GM23338 (cell line): Measurements from ENCODE around the gene ICE1.

Source experiments
- CREB1 ChIP-seq: fragments of 250-450 bp; sonication (Bioruptor Pico); IDR thresholded peaks from 2 replicates; pipeline ENCODE4 v1.5.0; 2020; ENCODE audit warnings: low read depth, mild to moderate bottlenecking, moderate library complexity
- EZH2 ChIP-seq: fragments of 200-600 bp; sonication (generic); IDR thresholded peaks from one replicate; pipeline ENCODE4 v1.8.0; 2017; ENCODE audit warnings: antibody characterized with exemption, mild to moderate bottlenecking, low read depth; ENCODE audit not compliant: unreplicated experiment
- EZH2phosphoT487 ChIP-seq: fragments of 200-600 bp; sonication (generic); IDR thresholded peaks from one replicate; pipeline ENCODE4 v1.8.1; 2018; ENCODE audit warnings: antibody characterized with exemption; ENCODE audit not compliant: unreplicated experiment
- JUNB ChIP-seq: IDR thresholded peaks from one replicate; pipeline ENCODE4 v1.6.1; 2016; ENCODE audit warnings: antibody characterized with exemption; ENCODE audit not compliant: unreplicated experiment
- POLR2AphosphoS5 ChIP-seq: IDR thresholded peaks from 2 replicates; pipeline ENCODE4 v1.6.1; 2016; ENCODE audit warnings: antibody characterized with exemption, low read depth
- STAT1 ChIP-seq: IDR thresholded peaks from one replicate; pipeline ENCODE4 v1.6.1; 2016; ENCODE audit warnings: antibody characterized with exemption; ENCODE audit not compliant: unreplicated experiment
- ZNF331 ChIP-seq: fragments of 250-450 bp; sonication (Bioruptor Pico); IDR thresholded peaks from 2 replicates; pipeline ENCODE4 v1.5.0; 2020; ENCODE audit warnings: low read depth, mild to moderate bottlenecking, moderate library complexity
- TF ChIP-seq, protein P1 (sequence below): IDR thresholded peaks from one replicate; pipeline ENCODE4 v1.6.1; 2018; ENCODE audit warnings: antibody characterized with exemption; ENCODE audit not compliant: unreplicated experiment
- TF ChIP-seq, protein P2 (sequence below), 2 experiments: fragments of 200-600 bp in 1 of 2; sonication (generic) in 1 of 2; conservative IDR thresholded peaks; 2 replicates each; pipeline versions ENCODE4 v1.5.1 to v1.6.1; 2016 to 2017; ENCODE audit warnings: antibody characterized with exemption in 2 of 2, low read depth in 2 of 2, mild to moderate bottlenecking in 2 of 2, moderate library complexity in 1 of 2
- TF ChIP-seq, protein P3 (sequence below): IDR thresholded peaks from 2 replicates; pipeline ENCODE4 v1.6.1; 2016; ENCODE audit warnings: antibody characterized with exemption

DNA sequence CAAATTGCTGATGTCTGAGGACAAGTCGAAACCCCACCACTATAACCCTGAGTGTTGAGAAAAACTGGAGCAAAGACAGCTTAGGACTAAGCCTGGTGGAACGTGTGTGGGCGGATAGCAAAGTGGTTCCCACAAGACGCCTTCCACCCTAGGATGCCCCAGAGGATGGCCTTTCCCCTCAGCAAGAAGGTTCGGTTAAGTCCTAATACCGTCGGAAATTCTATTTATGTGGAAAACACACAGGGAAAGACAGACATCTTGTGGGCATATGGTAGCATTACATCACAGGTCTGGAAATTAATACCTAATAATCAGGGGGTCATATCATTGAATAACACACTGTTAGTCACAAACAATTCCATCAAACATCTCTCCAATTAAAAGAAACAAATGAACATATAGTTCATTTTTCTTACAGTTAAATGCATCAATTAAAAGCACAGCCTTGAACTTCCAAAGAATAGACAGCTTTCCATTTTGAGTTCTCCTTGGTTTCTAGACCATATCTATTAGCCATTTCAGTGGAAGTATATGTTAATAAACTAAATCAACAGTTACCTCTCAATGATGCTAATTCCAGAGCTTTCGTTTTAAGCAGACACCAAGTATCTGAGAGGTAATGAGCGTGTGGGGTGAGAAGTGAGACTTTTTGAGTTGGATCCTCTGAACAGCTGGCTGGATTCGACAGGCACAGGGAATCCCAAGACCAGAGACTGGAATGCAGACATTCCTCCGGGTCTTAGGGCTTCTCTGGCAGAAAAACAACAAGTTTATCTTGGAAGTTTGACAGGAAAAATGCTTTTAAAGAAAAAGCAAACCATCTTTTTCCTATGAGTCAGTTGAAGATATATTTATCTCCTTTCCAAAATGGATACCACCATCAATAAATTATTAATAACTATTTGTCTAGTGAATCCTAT is 2.9 kb upstream of the ICE1 start:
- TF ChIP-seq, protein P1, sequence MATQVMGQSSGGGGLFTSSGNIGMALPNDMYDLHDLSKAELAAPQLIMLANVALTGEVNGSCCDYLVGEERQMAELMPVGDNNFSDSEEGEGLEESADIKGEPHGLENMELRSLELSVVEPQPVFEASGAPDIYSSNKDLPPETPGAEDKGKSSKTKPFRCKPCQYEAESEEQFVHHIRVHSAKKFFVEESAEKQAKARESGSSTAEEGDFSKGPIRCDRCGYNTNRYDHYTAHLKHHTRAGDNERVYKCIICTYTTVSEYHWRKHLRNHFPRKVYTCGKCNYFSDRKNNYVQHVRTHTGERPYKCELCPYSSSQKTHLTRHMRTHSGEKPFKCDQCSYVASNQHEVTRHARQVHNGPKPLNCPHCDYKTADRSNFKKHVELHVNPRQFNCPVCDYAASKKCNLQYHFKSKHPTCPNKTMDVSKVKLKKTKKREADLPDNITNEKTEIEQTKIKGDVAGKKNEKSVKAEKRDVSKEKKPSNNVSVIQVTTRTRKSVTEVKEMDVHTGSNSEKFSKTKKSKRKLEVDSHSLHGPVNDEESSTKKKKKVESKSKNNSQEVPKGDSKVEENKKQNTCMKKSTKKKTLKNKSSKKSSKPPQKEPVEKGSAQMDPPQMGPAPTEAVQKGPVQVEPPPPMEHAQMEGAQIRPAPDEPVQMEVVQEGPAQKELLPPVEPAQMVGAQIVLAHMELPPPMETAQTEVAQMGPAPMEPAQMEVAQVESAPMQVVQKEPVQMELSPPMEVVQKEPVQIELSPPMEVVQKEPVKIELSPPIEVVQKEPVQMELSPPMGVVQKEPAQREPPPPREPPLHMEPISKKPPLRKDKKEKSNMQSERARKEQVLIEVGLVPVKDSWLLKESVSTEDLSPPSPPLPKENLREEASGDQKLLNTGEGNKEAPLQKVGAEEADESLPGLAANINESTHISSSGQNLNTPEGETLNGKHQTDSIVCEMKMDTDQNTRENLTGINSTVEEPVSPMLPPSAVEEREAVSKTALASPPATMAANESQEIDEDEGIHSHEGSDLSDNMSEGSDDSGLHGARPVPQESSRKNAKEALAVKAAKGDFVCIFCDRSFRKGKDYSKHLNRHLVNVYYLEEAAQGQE: no peak
- TF ChIP-seq, protein P2, sequence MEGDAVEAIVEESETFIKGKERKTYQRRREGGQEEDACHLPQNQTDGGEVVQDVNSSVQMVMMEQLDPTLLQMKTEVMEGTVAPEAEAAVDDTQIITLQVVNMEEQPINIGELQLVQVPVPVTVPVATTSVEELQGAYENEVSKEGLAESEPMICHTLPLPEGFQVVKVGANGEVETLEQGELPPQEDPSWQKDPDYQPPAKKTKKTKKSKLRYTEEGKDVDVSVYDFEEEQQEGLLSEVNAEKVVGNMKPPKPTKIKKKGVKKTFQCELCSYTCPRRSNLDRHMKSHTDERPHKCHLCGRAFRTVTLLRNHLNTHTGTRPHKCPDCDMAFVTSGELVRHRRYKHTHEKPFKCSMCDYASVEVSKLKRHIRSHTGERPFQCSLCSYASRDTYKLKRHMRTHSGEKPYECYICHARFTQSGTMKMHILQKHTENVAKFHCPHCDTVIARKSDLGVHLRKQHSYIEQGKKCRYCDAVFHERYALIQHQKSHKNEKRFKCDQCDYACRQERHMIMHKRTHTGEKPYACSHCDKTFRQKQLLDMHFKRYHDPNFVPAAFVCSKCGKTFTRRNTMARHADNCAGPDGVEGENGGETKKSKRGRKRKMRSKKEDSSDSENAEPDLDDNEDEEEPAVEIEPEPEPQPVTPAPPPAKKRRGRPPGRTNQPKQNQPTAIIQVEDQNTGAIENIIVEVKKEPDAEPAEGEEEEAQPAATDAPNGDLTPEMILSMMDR (conservative IDR thresholded peaks at IDR 0.05; ENCODE audit: low read depth in 2 of 2): peak; percentile 80 to 82
- TF ChIP-seq POLR2AphosphoS5: no peak
- TF ChIP-seq EZH2: no peak
- TF ChIP-seq STAT1: no peak
- no peak for TF ChIP-seq JUNB
- TF ChIP-seq EZH2phosphoT487: no peak
- no peak for TF ChIP-seq CREB1 (CRISPR knock-in tag)
- TF ChIP-seq ZNF331: no peak
- TF ChIP-seq, protein P3, sequence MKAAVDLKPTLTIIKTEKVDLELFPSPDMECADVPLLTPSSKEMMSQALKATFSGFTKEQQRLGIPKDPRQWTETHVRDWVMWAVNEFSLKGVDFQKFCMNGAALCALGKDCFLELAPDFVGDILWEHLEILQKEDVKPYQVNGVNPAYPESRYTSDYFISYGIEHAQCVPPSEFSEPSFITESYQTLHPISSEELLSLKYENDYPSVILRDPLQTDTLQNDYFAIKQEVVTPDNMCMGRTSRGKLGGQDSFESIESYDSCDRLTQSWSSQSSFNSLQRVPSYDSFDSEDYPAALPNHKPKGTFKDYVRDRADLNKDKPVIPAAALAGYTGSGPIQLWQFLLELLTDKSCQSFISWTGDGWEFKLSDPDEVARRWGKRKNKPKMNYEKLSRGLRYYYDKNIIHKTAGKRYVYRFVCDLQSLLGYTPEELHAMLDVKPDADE: no peak
